ENCODE results near the gene MFSD12. TPM values are rescaled to one million over a fixed set of nuclear protein-coding genes. Genes with fewer than 3 reads are reported as not detected.

MFSD12 gene
- total and polyA plus RNA-seq, 2 experiments from 2014 or later, result 35.3 to 91.1 TPM

DNA sequence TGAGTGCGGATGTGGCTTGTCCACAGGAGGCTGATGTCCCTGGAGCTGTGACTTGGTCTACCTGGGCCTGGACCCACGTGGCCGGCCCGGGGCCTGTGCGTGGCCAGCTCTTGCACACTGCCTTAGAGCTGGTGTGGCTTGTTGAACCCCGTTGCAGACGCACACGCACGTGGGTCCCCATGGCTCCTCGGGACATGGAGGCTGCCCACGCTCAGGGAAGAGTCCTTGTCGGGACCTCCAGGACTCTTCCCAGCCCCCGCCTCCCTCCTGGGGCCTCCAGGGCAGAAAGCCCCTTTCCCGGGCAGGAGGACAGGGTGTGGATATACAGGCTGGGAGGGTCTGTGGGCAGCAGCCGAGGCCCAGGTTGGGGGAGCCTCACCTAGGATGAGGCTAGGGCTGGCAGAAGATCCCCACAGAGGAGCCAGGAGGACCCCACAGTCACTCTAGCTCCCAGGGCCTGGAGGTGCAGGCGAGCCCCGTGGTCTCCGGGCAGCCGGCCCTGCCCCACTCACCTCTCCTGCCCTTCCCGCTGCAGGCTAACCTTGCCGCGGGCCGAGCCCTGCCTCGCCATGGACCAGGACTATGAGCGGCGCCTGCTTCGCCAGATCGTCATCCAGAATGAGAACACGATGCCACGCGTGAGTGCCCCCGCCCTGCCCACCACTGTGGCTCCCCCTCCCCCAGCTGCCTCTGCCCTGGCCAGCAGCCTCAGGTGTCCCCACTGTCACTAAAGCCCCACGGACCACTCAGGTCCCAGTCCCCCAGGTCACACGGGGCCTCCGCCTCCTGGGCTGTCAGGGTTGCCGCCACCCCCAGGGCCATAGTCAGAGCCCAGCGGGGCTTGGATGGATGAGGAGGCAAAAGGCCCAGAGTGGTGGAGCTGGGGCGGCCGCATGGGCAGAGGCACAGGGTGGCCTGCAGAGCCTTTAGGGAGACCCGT lies 34.7 kb downstream of the MFSD12 start:
- no peak for DNase-seq (ENCODE audit: low spot score)
- Histone ChIP-seq H3K4me2 (no peak overlapping the region), H3K4me3 (no peak overlapping the region), H2AFZ (no peak overlapping the region), H3K27ac (ENCODE audit: low read depth) (no peak overlapping the region), H3K79me2 (replicated peaks; ENCODE audit: insufficient read depth) (peaks cover 25% of the 10 kb centered on the region), H3K36me3 (ENCODE audit: insufficient read depth) (no peaks in the 10 kb centered on the region), H3K27me3 (ENCODE audit: insufficient read depth) (no peaks in the 10 kb centered on the region), H3K4me1 (ENCODE audit: insufficient read depth) (peaks cover 17% of the 10 kb centered on the region), H3F3A (replicated peaks; ENCODE audit: low read depth) (no peaks in the 10 kb centered on the region), H4K20me1 (replicated peaks; ENCODE audit: insufficient read depth) (no peaks in the 10 kb centered on the region; the same call in 1 of the 2 replicates), H3K9me2 (ENCODE audit: insufficient read depth) (no peaks in the 10 kb centered on the region)
- peaks cover 12% of the 10 kb centered on the region for H3K27me3 Mint-ChIP-seq (ENCODE audit: insufficient read depth, low read depth, poor library complexity)
- H3K4me3 Mint-ChIP-seq, result no peak overlapping the region
- TF ChIP-seq, protein P1, sequence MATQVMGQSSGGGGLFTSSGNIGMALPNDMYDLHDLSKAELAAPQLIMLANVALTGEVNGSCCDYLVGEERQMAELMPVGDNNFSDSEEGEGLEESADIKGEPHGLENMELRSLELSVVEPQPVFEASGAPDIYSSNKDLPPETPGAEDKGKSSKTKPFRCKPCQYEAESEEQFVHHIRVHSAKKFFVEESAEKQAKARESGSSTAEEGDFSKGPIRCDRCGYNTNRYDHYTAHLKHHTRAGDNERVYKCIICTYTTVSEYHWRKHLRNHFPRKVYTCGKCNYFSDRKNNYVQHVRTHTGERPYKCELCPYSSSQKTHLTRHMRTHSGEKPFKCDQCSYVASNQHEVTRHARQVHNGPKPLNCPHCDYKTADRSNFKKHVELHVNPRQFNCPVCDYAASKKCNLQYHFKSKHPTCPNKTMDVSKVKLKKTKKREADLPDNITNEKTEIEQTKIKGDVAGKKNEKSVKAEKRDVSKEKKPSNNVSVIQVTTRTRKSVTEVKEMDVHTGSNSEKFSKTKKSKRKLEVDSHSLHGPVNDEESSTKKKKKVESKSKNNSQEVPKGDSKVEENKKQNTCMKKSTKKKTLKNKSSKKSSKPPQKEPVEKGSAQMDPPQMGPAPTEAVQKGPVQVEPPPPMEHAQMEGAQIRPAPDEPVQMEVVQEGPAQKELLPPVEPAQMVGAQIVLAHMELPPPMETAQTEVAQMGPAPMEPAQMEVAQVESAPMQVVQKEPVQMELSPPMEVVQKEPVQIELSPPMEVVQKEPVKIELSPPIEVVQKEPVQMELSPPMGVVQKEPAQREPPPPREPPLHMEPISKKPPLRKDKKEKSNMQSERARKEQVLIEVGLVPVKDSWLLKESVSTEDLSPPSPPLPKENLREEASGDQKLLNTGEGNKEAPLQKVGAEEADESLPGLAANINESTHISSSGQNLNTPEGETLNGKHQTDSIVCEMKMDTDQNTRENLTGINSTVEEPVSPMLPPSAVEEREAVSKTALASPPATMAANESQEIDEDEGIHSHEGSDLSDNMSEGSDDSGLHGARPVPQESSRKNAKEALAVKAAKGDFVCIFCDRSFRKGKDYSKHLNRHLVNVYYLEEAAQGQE (IDR thresholded peaks at IDR 0.05; ENCODE audit: unreplicated experiment), result no peak
- TF ChIP-seq ZNF331 (CRISPR knock-in tag; IDR thresholded peaks at IDR 0.05; ENCODE audit: low read depth) (no peak), NANOG (IDR thresholded peaks at IDR 0.05; ENCODE audit: borderline replicate concordance) (no peak), POLR2AphosphoS5 (IDR thresholded peaks at IDR 0.05; ENCODE audit: low read depth) (no peak), EZH2 (IDR thresholded peaks at IDR 0.05; ENCODE audit: low read depth, unreplicated experiment) (no peak)
- TF ChIP-seq, protein P2, sequence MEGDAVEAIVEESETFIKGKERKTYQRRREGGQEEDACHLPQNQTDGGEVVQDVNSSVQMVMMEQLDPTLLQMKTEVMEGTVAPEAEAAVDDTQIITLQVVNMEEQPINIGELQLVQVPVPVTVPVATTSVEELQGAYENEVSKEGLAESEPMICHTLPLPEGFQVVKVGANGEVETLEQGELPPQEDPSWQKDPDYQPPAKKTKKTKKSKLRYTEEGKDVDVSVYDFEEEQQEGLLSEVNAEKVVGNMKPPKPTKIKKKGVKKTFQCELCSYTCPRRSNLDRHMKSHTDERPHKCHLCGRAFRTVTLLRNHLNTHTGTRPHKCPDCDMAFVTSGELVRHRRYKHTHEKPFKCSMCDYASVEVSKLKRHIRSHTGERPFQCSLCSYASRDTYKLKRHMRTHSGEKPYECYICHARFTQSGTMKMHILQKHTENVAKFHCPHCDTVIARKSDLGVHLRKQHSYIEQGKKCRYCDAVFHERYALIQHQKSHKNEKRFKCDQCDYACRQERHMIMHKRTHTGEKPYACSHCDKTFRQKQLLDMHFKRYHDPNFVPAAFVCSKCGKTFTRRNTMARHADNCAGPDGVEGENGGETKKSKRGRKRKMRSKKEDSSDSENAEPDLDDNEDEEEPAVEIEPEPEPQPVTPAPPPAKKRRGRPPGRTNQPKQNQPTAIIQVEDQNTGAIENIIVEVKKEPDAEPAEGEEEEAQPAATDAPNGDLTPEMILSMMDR (conservative IDR thresholded peaks at IDR 0.05; ENCODE audit: low read depth in 2 of 2), result no peak
- H3K9me3 Mint-ChIP-seq, result no peaks in the 10 kb centered on the region; the same call in 2 of the 3 replicates
- H3K27ac Mint-ChIP-seq, result no peak overlapping the region
- peaks cover 12% of the 10 kb centered on the region for H3K36me3 Mint-ChIP-seq (ENCODE audit: low read depth)
- peaks cover 23% of the 10 kb centered on the region for H3K4me1 Mint-ChIP-seq
- ATAC-seq, result no peak

DNA sequence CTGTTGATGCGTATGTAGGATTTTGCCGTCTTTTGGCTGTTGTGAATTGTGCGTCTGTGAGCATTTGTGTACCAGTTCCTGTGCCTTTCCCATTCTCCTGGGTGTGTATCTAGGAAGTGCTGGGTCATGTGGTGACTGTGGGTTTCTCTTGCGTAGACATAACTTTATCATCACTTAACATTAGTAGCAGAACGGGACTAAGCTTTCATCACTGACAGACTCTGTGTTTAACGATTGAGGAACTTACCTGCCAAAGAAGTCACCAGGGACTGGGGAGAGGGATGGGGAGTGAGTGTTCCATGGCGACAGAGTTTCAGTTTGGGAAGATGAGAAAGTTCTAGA lies 36.3 kb downstream of the MFSD12 start:
- Mint-ChIP-seq H3K27me3 (ENCODE audit: insufficient read depth, low read depth, poor library complexity) (peaks cover 12% of the 10 kb centered on the region), H3K9me3 (no peaks in the 10 kb centered on the region; the same call in 2 of the 3 replicates), H3K4me1 (peaks cover 33% of the 10 kb centered on the region), H3K4me3 (no peak overlapping the region; the same call in 2 of the 3 replicates), H3K36me3 (ENCODE audit: low read depth) (peaks cover 12% of the 10 kb centered on the region), H3K27ac (peak overlapping the region; percentile 69)
- Histone ChIP-seq H3K36me3 (ENCODE audit: insufficient read depth) (no peaks in the 10 kb centered on the region), H4K20me1 (replicated peaks; ENCODE audit: insufficient read depth) (no peaks in the 10 kb centered on the region; the same call in 1 of the 2 replicates), H3K4me3 (no peak overlapping the region), H3K4me1 (ENCODE audit: insufficient read depth) (peaks cover 24% of the 10 kb centered on the region), H3K79me2 (replicated peaks; ENCODE audit: insufficient read depth) (peaks cover 40% of the 10 kb centered on the region), H3K4me2 (no peak overlapping the region), H3K27me3 (ENCODE audit: insufficient read depth) (no peaks in the 10 kb centered on the region), H3K9me2 (ENCODE audit: insufficient read depth) (no peaks in the 10 kb centered on the region), H2AFZ (no peak overlapping the region), H3F3A (replicated peaks; ENCODE audit: low read depth) (no peaks in the 10 kb centered on the region), H3K27ac (ENCODE audit: low read depth) (no peak overlapping the region)
- DNase-seq (ENCODE audit: low spot score) (no peak), ATAC-seq (no peak)
- TF ChIP-seq JUNB (IDR thresholded peaks at IDR 0.05; ENCODE audit: unreplicated experiment), result no peak
- TF ChIP-seq, protein P3, sequence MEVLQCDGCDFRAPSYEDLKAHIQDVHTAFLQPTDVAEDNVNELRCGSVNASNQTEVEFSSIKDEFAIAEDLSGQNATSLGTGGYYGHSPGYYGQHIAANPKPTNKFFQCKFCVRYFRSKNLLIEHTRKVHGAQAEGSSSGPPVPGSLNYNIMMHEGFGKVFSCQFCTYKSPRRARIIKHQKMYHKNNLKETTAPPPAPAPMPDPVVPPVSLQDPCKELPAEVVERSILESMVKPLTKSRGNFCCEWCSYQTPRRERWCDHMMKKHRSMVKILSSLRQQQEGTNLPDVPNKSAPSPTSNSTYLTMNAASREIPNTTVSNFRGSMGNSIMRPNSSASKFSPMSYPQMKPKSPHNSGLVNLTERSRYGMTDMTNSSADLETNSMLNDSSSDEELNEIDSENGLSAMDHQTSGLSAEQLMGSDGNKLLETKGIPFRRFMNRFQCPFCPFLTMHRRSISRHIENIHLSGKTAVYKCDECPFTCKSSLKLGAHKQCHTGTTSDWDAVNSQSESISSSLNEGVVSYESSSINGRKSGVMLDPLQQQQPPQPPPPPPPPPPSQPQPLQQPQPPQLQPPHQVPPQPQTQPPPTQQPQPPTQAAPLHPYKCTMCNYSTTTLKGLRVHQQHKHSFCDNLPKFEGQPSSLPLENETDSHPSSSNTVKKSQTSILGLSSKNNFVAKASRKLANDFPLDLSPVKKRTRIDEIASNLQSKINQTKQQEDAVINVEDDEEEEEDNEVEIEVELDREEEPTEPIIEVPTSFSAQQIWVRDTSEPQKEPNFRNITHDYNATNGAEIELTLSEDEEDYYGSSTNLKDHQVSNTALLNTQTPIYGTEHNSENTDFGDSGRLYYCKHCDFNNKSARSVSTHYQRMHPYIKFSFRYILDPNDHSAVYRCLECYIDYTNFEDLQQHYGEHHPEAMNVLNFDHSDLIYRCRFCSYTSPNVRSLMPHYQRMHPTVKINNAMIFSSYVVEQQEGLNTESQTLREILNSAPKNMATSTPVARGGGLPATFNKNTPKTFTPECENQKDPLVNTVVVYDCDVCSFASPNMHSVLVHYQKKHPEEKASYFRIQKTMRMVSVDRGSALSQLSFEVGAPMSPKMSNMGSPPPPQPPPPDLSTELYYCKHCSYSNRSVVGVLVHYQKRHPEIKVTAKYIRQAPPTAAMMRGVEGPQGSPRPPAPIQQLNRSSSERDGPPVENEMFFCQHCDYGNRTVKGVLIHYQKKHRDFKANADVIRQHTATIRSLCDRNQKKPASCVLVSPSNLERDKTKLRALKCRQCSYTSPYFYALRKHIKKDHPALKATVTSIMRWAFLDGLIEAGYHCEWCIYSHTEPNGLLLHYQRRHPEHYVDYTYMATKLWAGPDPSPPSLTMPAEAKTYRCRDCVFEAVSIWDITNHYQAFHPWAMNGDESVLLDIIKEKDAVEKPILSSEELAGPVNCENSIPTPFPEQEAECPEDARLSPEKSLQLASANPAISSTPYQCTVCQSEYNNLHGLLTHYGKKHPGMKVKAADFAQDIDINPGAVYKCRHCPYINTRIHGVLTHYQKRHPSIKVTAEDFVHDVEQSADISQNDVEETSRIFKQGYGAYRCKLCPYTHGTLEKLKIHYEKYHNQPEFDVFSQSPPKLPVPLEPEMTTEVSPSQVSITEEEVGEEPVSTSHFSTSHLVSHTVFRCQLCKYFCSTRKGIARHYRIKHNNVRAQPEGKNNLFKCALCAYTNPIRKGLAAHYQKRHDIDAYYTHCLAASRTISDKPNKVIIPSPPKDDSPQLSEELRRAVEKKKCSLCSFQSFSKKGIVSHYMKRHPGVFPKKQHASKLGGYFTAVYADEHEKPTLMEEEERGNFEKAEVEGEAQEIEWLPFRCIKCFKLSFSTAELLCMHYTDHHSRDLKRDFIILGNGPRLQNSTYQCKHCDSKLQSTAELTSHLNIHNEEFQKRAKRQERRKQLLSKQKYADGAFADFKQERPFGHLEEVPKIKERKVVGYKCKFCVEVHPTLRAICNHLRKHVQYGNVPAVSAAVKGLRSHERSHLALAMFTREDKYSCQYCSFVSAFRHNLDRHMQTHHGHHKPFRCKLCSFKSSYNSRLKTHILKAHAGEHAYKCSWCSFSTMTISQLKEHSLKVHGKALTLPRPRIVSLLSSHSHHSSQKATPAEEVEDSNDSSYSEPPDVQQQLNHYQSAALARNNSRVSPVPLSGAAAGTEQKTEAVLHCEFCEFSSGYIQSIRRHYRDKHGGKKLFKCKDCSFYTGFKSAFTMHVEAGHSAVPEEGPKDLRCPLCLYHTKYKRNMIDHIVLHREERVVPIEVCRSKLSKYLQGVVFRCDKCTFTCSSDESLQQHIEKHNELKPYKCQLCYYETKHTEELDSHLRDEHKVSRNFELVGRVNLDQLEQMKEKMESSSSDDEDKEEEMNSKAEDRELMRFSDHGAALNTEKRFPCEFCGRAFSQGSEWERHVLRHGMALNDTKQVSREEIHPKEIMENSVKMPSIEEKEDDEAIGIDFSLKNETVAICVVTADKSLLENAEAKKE (CRISPR knock-in tag; IDR thresholded peaks at IDR 0.05), result no peak
- no peak for TF ChIP-seq ZNF331 (CRISPR knock-in tag; IDR thresholded peaks at IDR 0.05; ENCODE audit: low read depth)
- no peak for TF ChIP-seq EZH2phosphoT487 (IDR thresholded peaks at IDR 0.05; ENCODE audit: unreplicated experiment)

Data from GM23338 (cell line).